Activated CD8-positive, alpha-beta memory T cell treated with anti-CD3 and anti-CD28 coated beads for 24 hours (primary cell): ENCODE measurements around the gene SLCO2B1.

Experiments used
- DNase-seq: peaks from one replicate; pipeline ENCODE4 v3.0.0-alpha.2; 2020

Gene SLCO2B1

GRCh38 chr11:75162954-75163353 is 12.0 kb downstream of the SLCO2B1 start:
- DNase-seq: no peak

- no peak for DNase-seq
These were observed 13.3 kb downstream of the SLCO2B1 start for GRCh38 chr11:75163921-75164849.

GRCh38 chr11:75165721-75166120 is 14.8 kb downstream of the SLCO2B1 start:
- no peak for DNase-seq

- DNase-seq: no peak
These were observed 15.9 kb downstream of the SLCO2B1 start for GRCh38 chr11:75166791-75167190.

- no peak for DNase-seq
These were observed 16.7 kb downstream of the SLCO2B1 start for GRCh38 chr11:75167617-75168016.

- DNase-seq: no peak
These were observed 18.4 kb downstream of the SLCO2B1 start for GRCh38 chr11:75169101-75169885.

- no peak for DNase-seq
These were observed 19.8 kb downstream of the SLCO2B1 start for GRCh38 chr11:75170516-75171201.

- DNase-seq: no peak
These were observed 22.4 kb downstream of the SLCO2B1 start for GRCh38 chr11:75173336-75173735.

- DNase-seq: no peak
These were observed 24.0 kb downstream of the SLCO2B1 start for GRCh38 chr11:75174781-75175370.

GRCh38 chr11:75182664-75183063 is 31.8 kb downstream of the SLCO2B1 start:
- no peak for DNase-seq

- DNase-seq: no peak
These were observed 33.1 kb downstream of the SLCO2B1 start for GRCh38 chr11:75184051-75184450.

GRCh38 chr11:75184757-75185425 is 34.0 kb downstream of the SLCO2B1 start:
- no peak for DNase-seq

- DNase-seq: no peak
These were observed 35.0 kb downstream of the SLCO2B1 start for GRCh38 chr11:75185866-75186265.

GRCh38 chr11:75186999-75187398 is 36.1 kb downstream of the SLCO2B1 start:
- no peak for DNase-seq

- DNase-seq: no peak
These were observed 37.8 kb downstream of the SLCO2B1 start for GRCh38 chr11:75188671-75189070.

- no peak for DNase-seq
These were observed 38.2 kb downstream of the SLCO2B1 start for GRCh38 chr11:75189108-75189507.

- no peak for DNase-seq
These were observed 39.0 kb downstream of the SLCO2B1 start for GRCh38 chr11:75189911-75190310.

GRCh38 chr11:75190652-75191329 is 39.9 kb downstream of the SLCO2B1 start:
- DNase-seq: no peak

- DNase-seq: no peak
These were observed 40.4 kb downstream of the SLCO2B1 start for GRCh38 chr11:75191330-75191717.

GRCh38 chr11:75193271-75193670 is 42.4 kb downstream of the SLCO2B1 start:
- no peak for DNase-seq

- no peak for DNase-seq
These were observed 42.8 kb downstream of the SLCO2B1 start for GRCh38 chr11:75193711-75194110.

- no peak for DNase-seq
These were observed 43.2 kb downstream of the SLCO2B1 start for GRCh38 chr11:75194147-75194546.
